ENCODE measurements around the gene IL1RL2. TPM values are rescaled to one million over a fixed set of nuclear protein-coding genes. Genes with fewer than 3 reads are reported as not detected.

IL1RL2 gene
- total RNA-seq, 1 experiment from 2014 or later = not detected

DNA sequence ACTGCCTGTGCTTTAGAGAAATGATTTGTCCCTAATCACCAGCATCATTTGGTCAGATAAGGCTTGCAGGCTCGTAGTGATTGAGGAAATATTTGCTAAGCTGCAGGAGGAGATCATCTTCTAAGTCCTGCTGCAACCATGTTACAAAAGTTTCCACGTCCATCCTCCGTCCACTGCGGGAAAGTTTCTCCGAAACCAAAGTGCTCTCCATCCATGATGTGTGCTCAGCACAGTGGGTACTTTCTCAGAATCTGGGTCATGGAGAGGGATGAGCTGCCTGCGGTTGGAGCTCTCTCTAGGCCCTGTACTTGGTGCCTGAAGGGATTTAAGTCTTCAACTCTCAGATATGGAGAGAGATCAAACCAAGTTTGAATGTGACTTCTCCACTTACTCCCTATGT, 39.3 kb downstream of the IL1RL2 start:
- Histone ChIP-seq H3K4me1 (ENCODE audit: control insufficient read depth in 1 of 2, insufficient read depth in 2 of 2, low read length in 2 of 2) (peaks cover 15 to 26% of the 10 kb centered on the region in 2 experiments), H2AFZ (ENCODE audit: low read depth, low read length, poor library complexity, severe bottlenecking) (peak overlapping the region; percentile 66), H3K27ac (ENCODE audit: low read depth, low read length) (no peak overlapping the region), H3K36me3 (ENCODE audit: control insufficient read depth in 1 of 2, insufficient read depth in 2 of 2, low read length in 2 of 2) (no peaks in the 10 kb centered on the region), H3K9me2 (ENCODE audit: insufficient read depth) (no peaks in the 10 kb centered on the region), H4K20me1 (ENCODE audit: insufficient read depth) (no peaks in the 10 kb centered on the region), H3K4me2 (ENCODE audit: low read length) (no peak overlapping the region), H3K9me3 (ENCODE audit: control insufficient read depth in 1 of 2, insufficient read depth in 1 of 2, low read depth in 1 of 2, low read length in 2 of 2) (no peaks in the 10 kb centered on the region), H3K9ac (ENCODE audit: low read length) (0 out of 2 replicates have a peak overlapping the region, but pooled peaks have one; percentile 46), H3K79me2 (ENCODE audit: insufficient read depth, low read length) (no peaks in the 10 kb centered on the region), H3K27me3 (ENCODE audit: insufficient read depth, low read length) (no peaks in the 10 kb centered on the region), H3K4me3 (replicated peaks in 1 of 2; ENCODE audit: low read depth in 1 of 2, low read length in 2 of 2) (no peak overlapping the region)
- no peak for ATAC-seq
- no peak for TF ChIP-seq EGR1 (IDR thresholded peaks at IDR 0.05; ENCODE audit: low read depth)
- TF ChIP-seq ZNF274 (IDR thresholded peaks at IDR 0.05; ENCODE audit: low read depth, low read length) = no peak
- TF ChIP-seq, protein P1, sequence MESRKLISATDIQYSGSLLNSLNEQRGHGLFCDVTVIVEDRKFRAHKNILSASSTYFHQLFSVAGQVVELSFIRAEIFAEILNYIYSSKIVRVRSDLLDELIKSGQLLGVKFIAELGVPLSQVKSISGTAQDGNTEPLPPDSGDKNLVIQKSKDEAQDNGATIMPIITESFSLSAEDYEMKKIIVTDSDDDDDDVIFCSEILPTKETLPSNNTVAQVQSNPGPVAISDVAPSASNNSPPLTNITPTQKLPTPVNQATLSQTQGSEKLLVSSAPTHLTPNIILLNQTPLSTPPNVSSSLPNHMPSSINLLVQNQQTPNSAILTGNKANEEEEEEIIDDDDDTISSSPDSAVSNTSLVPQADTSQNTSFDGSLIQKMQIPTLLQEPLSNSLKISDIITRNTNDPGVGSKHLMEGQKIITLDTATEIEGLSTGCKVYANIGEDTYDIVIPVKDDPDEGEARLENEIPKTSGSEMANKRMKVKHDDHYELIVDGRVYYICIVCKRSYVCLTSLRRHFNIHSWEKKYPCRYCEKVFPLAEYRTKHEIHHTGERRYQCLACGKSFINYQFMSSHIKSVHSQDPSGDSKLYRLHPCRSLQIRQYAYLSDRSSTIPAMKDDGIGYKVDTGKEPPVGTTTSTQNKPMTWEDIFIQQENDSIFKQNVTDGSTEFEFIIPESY (IDR thresholded peaks at IDR 0.05; ENCODE audit: extremely low read depth, insufficient replicate concordance, low read length) = no peak
- TF ChIP-seq FOSL1 (IDR thresholded peaks at IDR 0.05; ENCODE audit: low read depth) = no peak
- TF ChIP-seq YY1 (IDR thresholded peaks at IDR 0.05; ENCODE audit: extremely low read depth, insufficient replicate concordance, low read depth, low read length) = no peak
- TF ChIP-seq SP1 (IDR thresholded peaks at IDR 0.05; ENCODE audit: low read depth) = no peak
- no peak for TF ChIP-seq SRF (IDR thresholded peaks at IDR 0.05; ENCODE audit: low read depth)
- TF ChIP-seq POLR2A (IDR thresholded peaks at IDR 0.05; ENCODE audit: borderline replicate concordance, extremely low read depth, insufficient read depth, insufficient read length) = no peak
- no peak for TF ChIP-seq CBX3 (IDR thresholded peaks at IDR 0.05; ENCODE audit: low read depth)
- no peak for TF ChIP-seq POLR2AphosphoS5 (IDR thresholded peaks at IDR 0.05; ENCODE audit: low read depth, low read length)
- no peak for DNase-seq (ENCODE audit: low read depth, low spot score)
- ChIA-PET CTCF (interaction anchor here (1.0 kb wide), 1 partner anchor 206 kb away, joined by 3 read pairs; no protein-coding TSS in a partner anchor), RAD21 (ENCODE audit: low non-redundant PET in 1 of 2, low total read pairs in 2 of 2, uncharacterized antibody in 2 of 2, unreplicated experiment in 2 of 2) (no interaction called here), POLR2A (interaction anchor here (0.9 kb wide), 1 partner anchor 14 kb away, joined by 3 read pairs; no protein-coding TSS in a partner anchor)
- intact Hi-C loops (cut with micrococcal nuclease) = no loop called here
- no TSS peak for BruUV-seq (replicated peaks)

All from HCT116 (cell line).